Inflammatory macrophage treated with lipopolysaccharide for 1 hour (primary cell): ENCODE results near the gene CMIP.
"Not testable (repeated sequence)": the region's sequence is repeated elsewhere in the genome, so short reads cannot be mapped to it uniquely, and the experiment has no call there.

Source experiments
- DNase-seq, 2 donors: peaks; one replicate each; pipeline ENCODE4 v3.0.0-alpha.2; 2020 to 2022

CMIP gene

DNA sequence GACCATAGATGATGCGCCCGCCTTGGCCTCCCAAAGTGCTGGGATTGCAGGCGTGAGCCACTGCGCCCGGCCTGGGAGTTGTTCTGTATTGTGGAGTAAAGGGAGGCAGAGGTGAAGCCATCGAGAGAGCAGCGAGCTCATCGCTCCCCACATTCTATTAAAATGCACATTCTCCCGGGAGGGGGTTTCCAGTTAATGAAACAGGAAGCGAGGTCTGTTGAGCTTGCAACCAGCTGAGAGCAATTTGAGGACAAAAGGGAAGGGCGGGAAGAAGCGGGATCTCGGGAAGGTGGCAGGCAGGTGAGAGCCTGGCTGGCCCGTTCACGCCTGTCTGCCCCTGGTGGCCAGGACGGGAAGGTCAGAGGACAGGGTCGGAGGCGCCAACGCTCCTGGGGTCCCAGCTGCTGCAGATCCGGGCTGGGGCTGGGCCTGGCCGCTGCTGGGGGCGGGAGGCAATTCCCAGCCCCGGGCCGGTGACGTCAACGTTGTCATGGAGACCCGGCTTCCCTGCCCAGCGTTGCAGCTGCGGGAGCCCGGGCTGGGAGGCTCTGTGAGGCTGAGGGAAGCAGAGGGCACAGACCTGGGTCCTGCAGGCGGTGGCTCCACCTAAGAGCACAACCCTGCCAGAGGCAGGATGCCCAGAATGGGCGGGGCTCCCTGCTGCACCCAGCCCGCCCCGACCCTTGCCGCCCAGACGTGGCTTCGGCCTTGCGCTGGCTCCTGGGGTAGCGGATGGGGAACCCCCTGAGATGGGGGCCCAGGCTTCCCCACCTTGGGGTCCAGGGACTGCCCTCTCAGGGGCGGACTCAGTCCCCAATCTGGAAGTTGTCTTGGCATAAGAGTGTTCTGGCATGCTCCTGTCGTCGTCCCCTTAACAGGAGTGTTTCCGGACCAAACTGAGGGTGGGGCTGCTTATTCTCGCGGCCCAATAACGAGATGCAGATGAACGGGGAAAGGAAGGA lies 285.8 kb downstream of the CMIP start:
- peak; percentile 77 to 81 for DNase-seq

DNA sequence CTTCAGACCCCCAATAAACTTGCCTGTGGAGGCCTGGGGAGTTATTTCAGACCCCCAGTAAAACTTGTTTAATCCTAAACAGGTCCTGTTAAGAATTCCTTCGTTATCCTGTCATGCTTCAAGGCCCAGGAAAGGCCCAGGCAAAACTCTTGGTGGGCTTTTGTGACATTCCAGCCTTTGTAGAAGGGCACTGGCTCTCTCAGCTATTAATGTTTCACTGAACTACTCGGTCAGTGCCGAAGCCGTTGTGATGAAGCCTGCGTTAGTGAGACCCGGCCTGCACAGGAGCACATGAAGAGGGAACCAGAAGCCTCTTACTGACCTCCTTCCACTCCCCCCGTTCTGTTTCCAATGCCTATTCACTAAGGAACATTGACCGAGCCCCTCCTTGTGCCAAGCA lies 287.0 kb downstream of the CMIP start:
- no peak for DNase-seq

DNA sequence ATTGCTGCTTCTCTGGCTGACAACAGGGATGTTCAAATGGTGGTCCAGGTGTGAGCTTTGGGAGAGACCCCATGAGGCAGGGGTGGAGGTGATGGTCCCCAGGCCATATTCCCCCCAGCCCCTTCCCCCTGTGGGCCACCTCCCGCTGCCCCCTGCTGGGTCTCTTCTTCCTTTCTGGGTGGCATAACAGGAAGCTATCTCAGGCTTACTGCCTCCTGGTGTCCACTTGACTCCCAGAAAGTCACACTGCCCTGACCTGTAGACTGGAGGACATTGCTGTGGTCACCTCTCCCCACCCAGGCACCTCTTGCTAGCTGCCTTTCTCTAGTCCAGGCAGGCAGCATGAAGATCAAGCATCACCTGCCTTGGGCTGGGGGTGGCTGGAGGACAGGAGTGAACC lies 288.1 kb downstream of the CMIP start:
- no peak for DNase-seq

DNA sequence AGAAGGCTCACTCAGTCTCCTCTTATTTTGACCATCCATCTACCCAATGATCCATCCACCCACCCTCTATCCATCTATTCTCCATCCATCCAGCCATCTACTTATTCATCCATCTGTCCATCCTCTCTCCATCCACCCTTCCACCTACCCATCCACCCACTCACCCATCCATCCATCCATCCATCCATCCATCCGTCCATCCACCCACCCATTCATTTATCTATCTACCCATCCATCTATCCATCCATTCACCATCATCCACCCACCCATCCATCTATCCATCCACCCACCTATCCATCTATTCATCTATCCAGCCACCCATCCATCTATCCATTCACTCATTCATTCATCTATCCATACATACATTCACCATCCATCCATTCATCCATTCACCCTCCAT lies 288.7 kb downstream of the CMIP start:
- DNase-seq, result no peak

DNA sequence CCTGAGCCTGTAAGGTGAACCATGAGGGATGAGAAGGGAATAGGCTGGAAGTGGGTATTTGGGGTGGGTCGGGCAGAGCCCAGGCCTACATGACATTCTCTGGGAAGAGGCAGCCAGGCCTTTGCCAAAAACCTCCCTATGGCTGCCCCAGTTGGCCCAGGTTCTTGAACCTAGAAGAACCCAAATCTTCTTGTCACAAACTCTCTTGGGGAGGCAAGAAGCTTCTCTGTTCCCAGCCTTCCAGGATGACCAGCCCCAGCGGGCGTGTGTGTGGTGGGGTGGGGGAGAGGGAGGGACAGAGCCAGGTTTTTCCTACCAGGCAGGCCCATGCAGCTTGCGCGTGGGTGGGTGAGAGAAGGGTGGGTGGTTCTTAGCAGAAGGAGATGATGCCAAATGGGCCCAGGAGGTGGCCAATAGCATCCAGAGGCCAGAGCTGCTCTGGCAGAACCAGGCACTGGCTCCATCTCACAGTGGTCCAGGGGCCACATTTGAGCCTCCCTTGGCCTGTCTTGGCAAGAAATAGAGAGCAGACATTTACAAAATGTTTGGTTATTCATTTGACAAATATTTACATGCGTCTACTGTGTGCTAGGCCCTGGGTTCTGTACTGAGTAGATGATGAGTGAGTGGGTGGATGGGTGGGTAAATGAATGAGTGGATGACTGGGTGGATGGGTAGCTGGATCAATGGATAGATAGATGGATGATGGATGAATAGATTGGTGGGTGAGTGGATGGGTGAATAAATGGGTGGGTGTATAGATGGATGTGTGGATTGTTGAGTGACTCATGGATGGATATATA lies 290.2 kb downstream of the CMIP start:
- no peak for DNase-seq

DNA sequence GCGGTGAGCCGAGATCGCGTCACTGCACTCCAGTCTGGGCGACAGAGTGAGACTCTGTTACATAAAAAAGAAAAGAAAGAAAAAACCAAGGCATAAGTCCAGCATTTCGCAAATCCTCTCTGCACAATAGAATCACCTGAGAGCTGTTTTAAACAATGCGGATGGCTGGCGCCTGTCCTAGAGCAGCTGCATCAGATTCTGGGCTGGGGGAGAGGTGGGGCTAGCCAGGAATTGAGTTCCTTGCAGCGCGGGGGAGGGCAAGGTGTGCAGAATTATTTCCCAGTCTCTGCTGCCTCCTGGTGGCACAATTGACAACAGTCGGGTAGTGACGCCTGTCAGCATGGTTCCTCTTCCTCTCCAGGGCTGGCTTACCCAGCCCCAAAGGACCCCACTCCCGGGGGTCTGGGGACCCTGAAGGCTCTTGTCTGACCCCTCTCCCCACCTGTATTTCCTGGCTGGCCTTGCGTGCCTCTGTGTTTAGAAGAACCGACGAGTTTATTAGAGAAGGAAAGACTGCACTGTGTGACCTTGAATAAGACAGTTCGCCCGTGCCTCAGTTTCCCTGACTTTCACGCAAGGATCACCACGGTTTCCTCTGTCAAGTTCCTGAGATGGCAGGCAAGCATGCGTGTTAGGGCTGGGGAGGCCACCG lies 293.4 kb downstream of the CMIP start:
- peak; percentile 52 to 88 for DNase-seq

DNA sequence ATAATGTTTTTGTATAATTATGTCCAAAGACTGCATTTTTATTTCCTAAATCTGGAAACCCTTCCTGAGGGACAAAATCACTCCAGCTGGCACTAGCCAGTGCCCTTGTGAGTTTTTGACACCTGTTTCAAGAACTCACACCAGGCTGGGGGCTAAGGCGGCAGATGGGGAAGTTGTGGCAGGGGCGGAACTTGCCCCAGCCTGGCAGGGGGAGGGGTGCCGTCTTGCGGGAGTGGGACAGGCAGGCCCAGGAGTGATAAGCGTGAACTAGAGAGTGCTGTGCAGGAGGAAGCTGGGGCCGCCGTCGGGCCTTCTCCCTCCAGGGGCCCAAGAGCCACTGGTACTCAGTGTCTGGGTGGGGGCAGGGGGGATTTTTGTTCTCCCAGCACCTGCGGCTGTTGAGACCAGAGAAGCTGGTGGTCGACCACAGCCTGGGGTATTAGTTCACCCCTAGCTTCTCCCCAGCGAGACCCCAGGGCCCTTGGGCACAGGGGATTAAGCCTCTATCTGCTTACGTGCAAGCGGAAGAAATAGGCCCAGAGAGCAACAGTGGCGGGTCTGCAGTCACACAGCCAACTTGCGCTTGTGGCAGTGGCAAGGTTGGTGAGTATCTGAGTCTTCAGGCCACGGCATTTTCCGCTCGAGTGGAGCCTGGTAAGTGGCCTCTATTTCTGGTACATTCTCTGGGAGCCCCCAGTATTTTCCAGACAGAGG lies 294.3 kb downstream of the CMIP start:
- DNase-seq, result no peak

DNA sequence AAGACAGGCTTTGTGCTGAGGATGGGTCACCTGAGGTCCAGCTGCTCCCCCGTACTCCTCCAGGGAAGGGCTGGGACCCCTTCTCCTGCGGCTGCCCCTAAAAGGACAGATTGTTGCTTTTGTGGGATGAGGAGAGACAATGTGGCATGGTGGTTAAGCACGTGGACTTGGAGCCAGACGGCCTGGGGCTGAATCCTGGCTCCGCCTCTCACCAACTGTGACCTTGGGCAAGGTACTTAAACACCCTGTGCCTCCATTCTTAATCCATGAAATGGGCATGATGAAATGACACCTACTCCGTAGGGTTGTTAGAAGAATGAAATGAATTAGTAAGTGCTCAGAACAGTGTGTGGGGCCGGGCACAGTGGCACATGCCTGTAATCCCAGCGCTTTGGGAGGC lies 294.9 kb downstream of the CMIP start:
- DNase-seq, result no peak

DNA sequence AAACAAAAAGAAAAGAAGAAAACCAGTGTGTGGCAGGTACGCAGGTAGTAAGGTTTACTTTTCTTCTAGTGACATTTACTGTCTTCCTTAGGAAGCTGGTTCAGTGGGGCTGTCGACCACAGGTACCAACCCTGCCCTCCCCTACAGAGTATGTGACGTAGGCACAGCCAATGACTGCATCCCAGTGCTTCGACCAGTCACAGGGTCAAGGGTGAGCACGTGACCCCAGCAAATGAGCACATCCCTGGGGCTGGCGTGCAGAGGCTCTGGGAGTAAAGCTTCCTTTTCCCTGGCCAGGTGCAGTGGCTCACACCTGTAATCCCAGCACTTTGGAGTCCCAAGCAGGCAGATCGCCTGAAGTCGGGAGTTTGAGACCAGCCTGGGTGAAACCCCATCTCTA lies 295.6 kb downstream of the CMIP start:
- no peak for DNase-seq

DNA sequence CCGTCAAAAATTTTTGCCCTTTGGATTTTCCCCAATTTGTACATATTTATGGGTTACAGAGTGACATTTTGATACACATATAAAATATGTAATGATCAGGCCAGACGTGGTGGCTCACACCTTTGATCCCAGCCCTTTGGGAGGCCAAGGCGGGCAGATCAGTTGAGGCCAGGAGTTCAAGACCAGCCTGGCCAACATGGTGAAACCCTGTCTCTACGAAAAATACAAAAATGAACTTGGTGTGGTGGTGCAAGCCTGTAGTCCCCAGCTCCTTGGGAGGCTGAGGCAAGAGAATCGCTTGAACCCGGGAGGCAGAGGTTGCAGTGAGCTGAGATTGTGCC lies 296.8 kb downstream of the CMIP start:
- not testable (repeated sequence) for DNase-seq

DNA sequence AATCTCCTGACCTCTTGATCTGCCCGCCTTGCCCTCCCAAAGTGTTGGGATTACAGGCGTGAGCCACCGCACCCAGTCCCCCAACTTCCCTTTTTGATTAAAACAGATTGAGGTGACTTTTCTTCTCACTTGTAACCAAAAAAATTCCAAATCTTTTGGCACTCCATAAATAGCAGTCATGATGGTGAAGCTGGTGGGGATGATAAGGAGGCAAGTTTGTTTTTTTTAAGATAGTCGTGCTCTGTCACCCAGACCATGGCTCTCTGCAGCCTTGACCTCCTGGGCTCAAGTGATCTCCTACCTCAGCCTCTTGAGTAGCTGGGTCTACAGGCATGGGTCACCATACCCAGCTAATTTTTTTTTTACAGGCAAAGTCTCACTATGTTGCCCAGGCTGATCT lies 299.8 kb downstream of the CMIP start:
- DNase-seq, result no peak

DNA sequence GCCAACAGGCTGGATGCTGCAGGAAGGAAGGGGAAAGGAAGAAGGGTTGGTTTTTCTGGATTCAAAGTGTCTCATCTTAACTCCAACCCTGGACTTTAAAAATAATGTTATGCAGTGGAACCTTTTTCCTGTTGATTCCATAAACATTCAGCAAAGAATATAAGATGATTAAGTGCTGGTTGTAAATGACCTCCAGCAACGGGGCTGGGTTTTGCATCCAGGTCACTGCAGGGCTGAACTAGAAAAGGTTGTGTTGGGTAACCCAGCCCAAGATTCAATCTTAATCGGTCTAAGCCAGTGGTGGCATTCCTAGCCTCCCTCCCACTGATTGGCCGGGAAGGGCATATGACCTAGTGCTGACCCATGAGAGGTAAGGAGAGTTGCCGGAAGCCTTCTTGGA lies 300.3 kb downstream of the CMIP start:
- DNase-seq, result no peak

DNA sequence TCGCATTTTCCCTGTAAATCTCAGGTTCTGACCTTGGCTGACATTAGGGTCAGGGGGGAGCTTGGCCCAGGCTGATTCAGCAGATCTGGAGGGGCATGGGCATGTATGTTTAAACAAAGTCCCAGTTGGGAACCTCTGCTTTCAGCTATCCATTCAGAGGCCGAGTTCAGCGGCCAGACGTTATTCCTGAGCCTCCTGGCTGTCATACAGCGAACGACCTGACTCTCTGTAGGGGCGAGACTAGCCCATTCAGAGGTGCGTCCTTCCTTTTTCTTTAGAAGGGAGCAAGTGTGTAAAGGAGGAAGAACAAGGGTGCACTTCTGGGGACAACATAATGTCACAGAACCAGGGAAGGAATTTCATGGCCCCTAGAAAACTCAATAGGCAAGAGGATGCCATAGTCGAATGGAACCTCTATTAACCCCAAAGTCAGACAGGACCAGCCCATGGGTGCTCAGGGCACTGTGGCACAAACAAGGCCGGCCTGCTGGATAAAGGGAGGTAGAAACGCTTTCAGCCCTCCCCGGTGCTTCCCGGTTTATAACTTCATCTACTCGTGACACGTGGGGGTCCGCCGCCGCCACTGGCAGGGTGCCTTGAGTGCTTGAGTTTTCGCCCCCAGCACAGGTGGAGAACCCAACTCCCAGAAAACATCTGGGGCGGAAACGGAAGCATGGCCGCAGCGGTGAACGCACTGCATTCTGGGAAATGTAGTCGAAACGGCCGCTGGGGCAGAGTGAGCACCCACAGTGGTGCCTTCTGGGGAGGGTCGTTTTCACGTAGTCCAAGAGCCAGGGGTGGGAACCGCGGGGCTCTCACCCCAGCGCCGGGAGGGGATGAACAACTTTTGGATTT lies 301.3 kb downstream of the CMIP start:
- DNase-seq, result peak; percentile 44 to 74

DNA sequence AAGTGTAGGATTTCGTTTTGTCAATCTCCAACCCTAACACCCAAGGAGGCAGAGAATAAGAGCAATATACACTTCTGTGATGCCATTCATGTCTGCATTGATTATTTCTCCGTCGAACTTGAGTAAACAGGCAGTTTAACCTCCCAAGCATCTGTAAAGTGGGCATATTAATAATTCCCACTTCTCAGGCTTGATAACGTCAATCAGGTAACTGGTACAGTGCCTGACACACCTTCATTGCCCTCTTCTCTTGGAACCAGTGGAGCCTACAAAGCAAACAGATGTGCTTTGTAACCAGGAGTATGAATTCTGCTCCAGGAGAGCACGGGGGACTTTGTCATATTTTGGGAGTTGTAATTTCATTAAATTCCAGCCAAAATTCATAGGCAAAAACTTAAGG lies 302.0 kb downstream of the CMIP start:
- no peak for DNase-seq

DNA sequence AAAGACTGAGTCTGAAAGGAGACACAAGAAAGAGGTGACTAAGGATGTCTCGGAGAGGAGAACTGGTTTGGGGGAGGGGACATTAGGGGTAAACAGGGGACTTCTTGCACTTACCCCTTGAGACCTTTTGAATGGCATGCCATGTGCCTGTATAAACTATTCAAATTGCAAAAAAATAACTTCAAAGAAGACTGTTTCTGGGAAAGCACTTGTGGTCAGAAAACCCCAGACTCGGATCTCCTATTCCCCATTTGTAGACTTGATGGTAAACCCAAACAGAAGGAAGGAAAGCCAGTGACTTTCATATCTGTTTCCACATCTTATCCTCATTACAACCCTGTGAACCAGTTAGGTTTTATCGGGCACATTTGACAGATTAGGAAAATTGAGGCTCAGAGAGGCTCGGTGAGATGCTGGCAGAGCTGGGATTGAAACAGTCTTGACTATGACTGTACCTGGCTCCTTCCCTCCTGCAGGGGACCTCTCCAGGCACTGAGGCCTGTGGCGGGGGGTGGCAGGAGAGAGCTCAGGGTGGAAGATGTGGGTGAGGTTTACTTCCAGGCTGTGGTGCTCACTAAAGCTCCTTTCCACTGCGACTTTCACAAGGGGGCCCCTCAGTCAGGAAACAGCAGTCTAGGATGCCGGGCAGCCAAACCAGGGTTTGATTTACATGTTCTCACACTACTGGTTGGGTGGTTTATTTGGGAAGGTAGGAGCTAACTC lies 304.0 kb downstream of the CMIP start:
- DNase-seq, result peak; percentile 50 to 64

DNA sequence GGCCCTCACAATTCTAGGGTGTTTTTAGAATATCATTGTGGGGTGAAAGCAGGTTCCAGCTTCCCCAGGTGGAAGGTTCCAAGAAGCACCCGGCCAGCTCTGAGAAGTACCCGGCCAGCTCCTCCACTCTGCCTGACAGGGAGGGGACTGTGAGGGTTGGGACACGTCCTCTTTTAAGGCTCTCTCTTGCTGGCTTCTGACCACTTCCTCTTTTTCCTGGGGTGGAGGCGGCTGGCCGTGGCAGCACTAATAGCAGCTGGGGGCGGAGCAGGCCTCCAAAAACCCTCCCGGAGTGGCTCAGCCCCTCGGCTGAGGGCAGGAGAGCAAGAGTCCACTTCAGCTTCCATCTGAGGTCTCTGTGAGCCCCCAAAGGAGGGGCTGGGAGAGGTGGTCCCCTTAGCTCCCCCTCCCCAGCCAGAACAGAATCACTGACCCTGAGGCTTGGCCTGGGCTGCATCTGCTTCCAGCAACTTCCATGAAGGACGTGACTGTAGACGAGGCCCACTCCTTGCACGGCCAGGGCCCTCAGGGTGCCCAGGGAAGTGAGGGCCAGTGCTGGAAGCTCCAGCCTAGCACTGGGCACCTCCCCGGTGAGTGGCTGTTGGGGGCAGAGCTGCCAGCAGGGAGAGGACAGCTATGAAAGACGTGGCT lies 307.7 kb downstream of the CMIP start:
- DNase-seq, result peak; percentile 89 to 90

DNA sequence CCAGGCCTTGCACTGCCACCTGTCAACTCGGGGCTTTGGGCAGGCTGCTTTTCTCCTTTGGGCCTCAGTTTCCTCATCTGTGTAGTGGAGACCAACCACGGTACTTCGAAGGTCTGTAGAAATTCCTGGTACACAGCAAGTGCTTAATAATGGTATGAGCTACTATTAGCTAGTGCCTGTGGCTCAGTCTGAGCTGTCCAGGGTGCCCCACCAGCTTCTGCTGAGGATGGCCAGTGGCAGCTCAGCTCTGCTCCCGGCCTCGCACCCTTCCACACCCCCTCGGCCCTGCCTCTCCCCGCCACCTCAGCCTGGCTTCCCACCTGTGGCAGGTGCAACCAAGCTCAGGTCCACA lies 308.2 kb downstream of the CMIP start:
- no peak for DNase-seq

DNA sequence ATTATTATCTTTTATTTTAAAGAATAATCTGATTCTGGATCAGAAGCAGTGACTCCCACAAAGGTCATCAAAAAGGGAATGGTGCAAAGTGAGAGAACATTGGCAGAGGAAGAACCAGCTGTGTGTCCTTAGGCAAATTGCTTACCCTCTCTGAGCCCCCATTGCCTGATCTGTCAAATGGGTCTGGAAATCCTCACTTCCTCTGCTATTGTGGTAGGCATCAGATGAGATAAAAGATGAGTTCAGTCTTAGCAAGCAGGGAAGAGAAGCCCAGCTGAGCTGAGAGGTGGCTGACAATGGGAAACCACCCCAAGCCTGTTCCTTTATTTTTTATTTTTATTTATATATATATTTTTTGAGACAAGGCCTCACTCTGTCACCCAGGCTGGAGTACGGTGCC lies 310.2 kb downstream of the CMIP start:
- DNase-seq, result peak in 1 of 2 donors; percentile 44

DNA sequence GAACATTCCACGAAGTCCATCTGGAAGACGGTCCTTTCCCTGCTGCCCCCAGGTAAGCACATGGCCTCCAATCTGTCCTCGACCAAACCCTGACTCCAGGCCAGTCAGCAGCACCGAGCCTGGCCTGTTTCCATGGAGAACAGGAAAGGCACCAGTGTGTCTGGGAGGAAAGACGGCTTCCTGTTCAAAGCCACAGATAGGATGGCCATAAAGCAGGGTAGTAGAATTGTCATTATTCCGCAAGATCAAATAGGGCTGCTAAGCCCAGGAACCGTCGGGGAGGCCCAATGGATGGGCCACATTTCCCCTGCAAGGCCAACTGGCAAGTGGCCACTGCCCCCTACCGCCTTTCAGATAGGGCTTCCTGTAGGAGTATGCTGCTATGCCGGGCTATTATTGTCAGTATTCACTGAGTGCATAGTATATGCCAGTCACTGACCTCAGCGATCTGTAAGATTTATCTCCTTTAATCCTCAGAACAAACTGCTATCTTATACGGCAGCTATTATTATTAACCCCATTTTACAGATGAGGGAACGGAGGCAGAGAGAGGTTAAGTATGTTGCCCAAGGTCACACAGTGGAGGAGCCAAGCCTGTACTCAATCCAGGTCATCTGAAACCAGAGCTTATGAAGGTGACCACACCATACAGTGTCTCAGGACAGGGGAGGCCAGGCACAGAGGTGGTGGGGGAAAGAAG lies 311.5 kb downstream of the CMIP start:
- DNase-seq, result no peak
